B cell (primary cell): ENCODE measurements around the gene PSMD2. TPM values are rescaled to one million over a fixed set of nuclear protein-coding genes. Genes with fewer than 3 reads are reported as not detected.

ENCODE experiments used
- ATAC-seq: fragments of 200-7000 bp; cut with Tn5 transposase; one replicate; pipeline ENCODE4 v1.10.0; 2021; ENCODE audit warnings: low read depth, mild to moderate bottlenecking, moderate number of reproducible peaks, moderate library complexity
- CTCF ChIA-PET: fragments of 350-600 bp; sonication (Branson Sonifier 250); formaldehyde crosslinking; loops from one replicate; lab custom pipeline; 2021; ENCODE audit warnings: antibody characterized with exemption, inconsistent platforms; lab: Charles Lee
- POLR2A ChIA-PET: fragments of 350-600 bp; sonication (Branson Sonifier 250); formaldehyde crosslinking; loops from one replicate; lab custom pipeline; 2021; ENCODE audit warnings: antibody characterized with exemption; lab: Charles Lee
- DNase-seq: peaks from one replicate; pipeline ENCODE4 v3.0.0; 2013
- H2AFZ ChIP-seq: 2 replicates; pipeline ENCODE4 v1.6.1; 2012; ENCODE audit warnings: mild to moderate bottlenecking, low read depth, low read length; ENCODE audit not compliant: insufficient read depth, poor library complexity, severe bottlenecking
- H3K27ac ChIP-seq, 2 donors: 1 replicate in 1 of 2; 2 replicates in 1 of 2; pipeline ENCODE4 v1.5.1; 2012 to 2013; ENCODE audit warnings: low read length in 2 of 2, mild to moderate bottlenecking in 2 of 2, moderate library complexity in 1 of 2
- H3K27me3 ChIP-seq, 4 experiments: fragments of 200-600 bp in 1 of 4; sonication (generic) in 1 of 4; replicated peaks in 1 of 4; 1 replicate in 2 of 4; 2 replicates in 2 of 4; pipeline versions ENCODE4 v1.6.1 to v1.7.0; 2013 to 2016; ENCODE audit warnings: low read length in 3 of 4, mild to moderate bottlenecking in 2 of 4, mixed read lengths in 1 of 4, moderate library complexity in 1 of 4; ENCODE audit not compliant: insufficient read depth in 4 of 4, control insufficient read depth in 3 of 4; ENCODE audit errors: control extremely low read depth in 1 of 4
- H3K36me3 ChIP-seq, 2 experiments: replicated peaks in 1 of 2; 1 replicate in 1 of 2; 2 replicates in 1 of 2; pipeline versions ENCODE4 v1.6.1 to v1.7.1; 2013; ENCODE audit warnings: low read length in 1 of 2; ENCODE audit not compliant: insufficient read depth in 2 of 2, control insufficient read depth in 1 of 2; ENCODE audit errors: control extremely low read depth in 1 of 2, extremely low read depth in 1 of 2
- H3K4me1 ChIP-seq, 2 donors: fragments of 200-600 bp in 1 of 2; sonication (generic) in 1 of 2; 1 replicate in 1 of 2; 2 replicates in 1 of 2; pipeline versions ENCODE4 v1.5.1 to v1.6.1; 2013 to 2017; ENCODE audit warnings: low read length in 2 of 2; ENCODE audit not compliant: control insufficient read depth in 2 of 2, insufficient read depth in 2 of 2
- H3K4me2 ChIP-seq: replicated peaks from 2 replicates; pipeline ENCODE3; 2012; ENCODE audit warnings: mild to moderate bottlenecking, low read depth, low read length; ENCODE audit not compliant: poor library complexity, severe bottlenecking
- H3K4me3 ChIP-seq, 5 experiments: fragments of 200-600 bp in 1 of 5; sonication (generic) in 1 of 5; 1 replicate in 3 of 5; 2 replicates in 2 of 5; pipeline versions ENCODE4 v1.5.1 to v1.7.0; 2011 to 2016; ENCODE audit warnings: low read length in 4 of 5, mild to moderate bottlenecking in 4 of 5, low read depth in 2 of 5, control low read depth in 1 of 5, moderate library complexity in 1 of 5; ENCODE audit not compliant: insufficient read depth in 1 of 5; ENCODE audit errors: control extremely low read depth in 1 of 5, extremely low read depth in 1 of 5
- H3K79me2 ChIP-seq: fragments of 200-600 bp; sonication (generic); one replicate; pipeline ENCODE4 v1.6.0; 2016; ENCODE audit warnings: low read length; ENCODE audit not compliant: control insufficient read depth, insufficient read depth
- H3K9ac ChIP-seq: fragments of 200-600 bp; sonication (generic); 2 replicates; pipeline ENCODE4 v1.6.1; 2017; ENCODE audit warnings: mild to moderate bottlenecking, low read length, moderate library complexity
- H3K9me3 ChIP-seq, 3 donors: one replicate each; pipeline versions ENCODE4 v1.6.1 to v1.7.1; 2013; ENCODE audit warnings: low read length in 2 of 3; ENCODE audit not compliant: control insufficient read depth in 2 of 3, insufficient read depth in 1 of 3; ENCODE audit errors: control extremely low read depth in 1 of 3
- H4K20me1 ChIP-seq: 2 replicates; pipeline ENCODE4 v1.6.0; 2012; ENCODE audit warnings: mild to moderate bottlenecking, low read length; ENCODE audit not compliant: insufficient read depth, control insufficient read depth, poor library complexity, severe bottlenecking
- H3K27ac Mint-ChIP-seq: one replicate; pipeline ENCODE4 v1.8.0; 2021; ENCODE audit warnings: mixed read lengths
- H3K27me3 Mint-ChIP-seq: one replicate; pipeline ENCODE4 v1.8.0; 2021; ENCODE audit warnings: mixed read lengths
- H3K4me1 Mint-ChIP-seq: one replicate; pipeline ENCODE4 v1.8.0; 2021; ENCODE audit warnings: mixed read lengths
- H3K4me3 Mint-ChIP-seq: one replicate; pipeline ENCODE4 v1.8.0; 2021; ENCODE audit warnings: mixed read lengths
- H3K9me3 Mint-ChIP-seq: one replicate; pipeline ENCODE4 v1.8.0; 2022; ENCODE audit warnings: mixed read lengths; ENCODE audit not compliant: insufficient read depth
- EZH2 ChIP-seq: IDR thresholded peaks from 2 replicates; pipeline ENCODE4 v1.6.1; 2012; ENCODE audit warnings: borderline replicate concordance, low read depth, mild to moderate bottlenecking, moderate library complexity, low read length; ENCODE audit not compliant: insufficient read depth, poor library complexity, severe bottlenecking
- WGBS: methylation state at CpG from one replicate; pipeline ENCODE4 v1.1.5; 2013; ENCODE audit warnings: missing lambda C conversion rate; ENCODE audit not compliant: insufficient coverage; 5-methylcytosine and 5-hydroxymethylcytosine counted together
- intact Hi-C: fragments of 100-400 bp; cut with micrococcal nuclease; formaldehyde crosslinking; loops from one replicate; pipeline ENCODE4 v1.10.0; 2022
- polyA plus RNA-seq: library from polyadenylated mRNA; depleted of rRNA; stranded (reverse); fragments of >200 nt; gene quantifications from 2 replicates; pipeline ENCODE4 v1.2.3, GENCODE V29; 2012
- total RNA-seq, 2 donors: library from RNA; stranded (reverse); fragments of 120-200 nt in 1 of 2; gene quantifications; 1 replicate in 1 of 2; 2 replicates in 1 of 2; pipeline versions ENCODE4 v1.2.3 to v1.2.4, GENCODE V29; 2013 to 2022
- TF ChIP-seq, protein P1 (sequence below): fragments of 200-600 bp; IDR thresholded peaks from one replicate; pipeline ENCODE4 v1.8.0; 2022; ENCODE audit warnings: antibody characterized with exemption, mild to moderate bottlenecking

Gene PSMD2
- total and polyA plus RNA-seq, 2 donors (not counting 1 experiment from before 2014, with no cell fraction given) = 79.4 to 140 TPM

DNA sequence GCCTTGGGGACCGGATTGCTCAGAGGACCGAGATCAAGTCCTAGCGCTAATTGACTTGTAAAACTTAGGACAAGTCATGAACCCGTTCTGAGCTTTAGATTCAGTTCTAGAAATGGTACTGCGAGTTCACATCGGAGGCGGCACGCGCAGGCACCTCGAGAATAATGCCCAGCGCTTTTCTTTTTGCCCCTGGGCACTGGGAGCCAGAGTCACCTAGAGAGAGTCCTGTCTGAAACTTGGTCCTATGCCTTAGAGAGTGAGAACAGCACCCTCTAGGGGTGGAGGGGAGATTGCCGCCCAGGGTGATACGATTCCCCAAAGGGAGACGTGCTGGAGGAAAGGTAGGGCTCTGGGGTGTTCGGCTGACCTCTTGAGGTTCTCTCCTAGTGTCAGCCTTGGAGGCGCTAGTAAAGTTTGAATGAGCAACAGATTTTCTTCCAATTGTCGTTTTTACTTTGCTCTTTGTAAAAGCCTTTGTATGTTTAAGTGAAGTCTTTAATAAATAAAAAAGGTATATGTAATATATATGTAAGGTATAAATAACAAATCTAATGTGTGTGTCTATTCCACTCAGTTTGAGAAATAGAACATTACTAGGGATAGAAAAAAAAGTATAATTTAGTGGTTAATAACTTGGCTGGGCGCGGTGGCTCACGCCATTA, 48.7 kb upstream of the PSMD2 start:
- peaks cover 9% of the 10 kb centered on the region for H3K4me1 Mint-ChIP-seq
- H3K4me3 ChIP-seq = peak overlapping the region; percentile 88 to 93 (median 91)
- intact Hi-C loops = loop anchor here (1.0 kb wide), 6 partner anchors 10 to 355 kb away; partner anchors contain the start of genes ABCC5 and EIF2B5

More for the DNA sequence above, 48.7 kb upstream of the PSMD2 start:
- TF ChIP-seq, protein P1, sequence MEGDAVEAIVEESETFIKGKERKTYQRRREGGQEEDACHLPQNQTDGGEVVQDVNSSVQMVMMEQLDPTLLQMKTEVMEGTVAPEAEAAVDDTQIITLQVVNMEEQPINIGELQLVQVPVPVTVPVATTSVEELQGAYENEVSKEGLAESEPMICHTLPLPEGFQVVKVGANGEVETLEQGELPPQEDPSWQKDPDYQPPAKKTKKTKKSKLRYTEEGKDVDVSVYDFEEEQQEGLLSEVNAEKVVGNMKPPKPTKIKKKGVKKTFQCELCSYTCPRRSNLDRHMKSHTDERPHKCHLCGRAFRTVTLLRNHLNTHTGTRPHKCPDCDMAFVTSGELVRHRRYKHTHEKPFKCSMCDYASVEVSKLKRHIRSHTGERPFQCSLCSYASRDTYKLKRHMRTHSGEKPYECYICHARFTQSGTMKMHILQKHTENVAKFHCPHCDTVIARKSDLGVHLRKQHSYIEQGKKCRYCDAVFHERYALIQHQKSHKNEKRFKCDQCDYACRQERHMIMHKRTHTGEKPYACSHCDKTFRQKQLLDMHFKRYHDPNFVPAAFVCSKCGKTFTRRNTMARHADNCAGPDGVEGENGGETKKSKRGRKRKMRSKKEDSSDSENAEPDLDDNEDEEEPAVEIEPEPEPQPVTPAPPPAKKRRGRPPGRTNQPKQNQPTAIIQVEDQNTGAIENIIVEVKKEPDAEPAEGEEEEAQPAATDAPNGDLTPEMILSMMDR = peak; percentile 94
- TF ChIP-seq EZH2 = no peak
- Histone ChIP-seq H3K9me3 (no peaks in the 10 kb centered on the region), H3K27me3 (no peaks in the 10 kb centered on the region), H3K9ac (peak overlapping the region; percentile 84), H3K4me2 (peak overlapping the region; percentile 88), H2AFZ (peak overlapping the region; percentile 99), H3K4me1 (peaks cover 5 to 17% of the 10 kb centered on the region in 2 donors), H3K36me3 (peaks cover 0 to 5% of the 10 kb centered on the region in 2 experiments), H4K20me1 (peaks cover 7% of the 10 kb centered on the region), H3K79me2 (peaks cover 6% of the 10 kb centered on the region), H3K27ac (peak overlapping the region in 1 of 2 donors; percentile 58)
- H3K27ac Mint-ChIP-seq = peak overlapping the region; percentile 78
- ChIA-PET POLR2A (interaction anchor here (1.0 to 1.4 kb wide), 2 partner anchors 21 to 232 kb away, joined by 3 read pairs; partner anchors contain the start of gene VWA5B2), CTCF (interaction anchor here (0.8 to 1.4 kb wide), 19 partner anchors 8 to 365 kb away, joined by 3 to 23 read pairs (median 4); partner anchors contain the start of genes ABCF3, EIF2B5 and VWA5B2)
- H3K4me3 Mint-ChIP-seq = peak overlapping the region; percentile 87
- WGBS = 1% methylated on average over 15 of the region's 20 CpGs
- H3K9me3 Mint-ChIP-seq = no peaks in the 10 kb centered on the region
- ATAC-seq (peak; percentile 65), DNase-seq (peak; percentile 92)
- no peaks in the 10 kb centered on the region for H3K27me3 Mint-ChIP-seq
